IPS DF 6.9 (cell line): ENCODE data around the gene ADAR.

Source experiments
- DNase-seq: peaks from one replicate; pipeline ENCODE4 v3.0.0-alpha.2; 2013; ENCODE audit warnings: low read depth, low spot score
- H3K27ac ChIP-seq: one replicate; pipeline ENCODE4 v1.5.1; 2013; ENCODE audit warnings: low read length, control low read depth
- H3K27me3 ChIP-seq: 2 replicates; pipeline ENCODE4 v1.6.1; 2013; ENCODE audit warnings: mild to moderate bottlenecking, low read length; ENCODE audit not compliant: control insufficient read depth, insufficient read depth
- H3K36me3 ChIP-seq: 2 replicates; pipeline ENCODE4 v1.6.1; 2013; ENCODE audit warnings: low read length; ENCODE audit not compliant: control insufficient read depth, insufficient read depth
- H3K4me1 ChIP-seq: 2 replicates; pipeline ENCODE4 v1.6.1; 2013; ENCODE audit warnings: low read length; ENCODE audit not compliant: control insufficient read depth, insufficient read depth
- H3K4me3 ChIP-seq: 2 replicates; pipeline ENCODE4 v1.5.1; 2013; ENCODE audit warnings: mild to moderate bottlenecking, low read length
- H3K9me3 ChIP-seq: 2 replicates; pipeline ENCODE4 v1.6.1; 2013; ENCODE audit warnings: low read length, inconsistent platforms; ENCODE audit not compliant: control insufficient read depth, insufficient read depth
- WGBS: extraction: QIAGEN DNeasy Blood & Tissue Kit; methylation state at CpG from one replicate; pipeline ENCODE4 v1.1.7; 2013; ENCODE audit warnings: mixed read lengths, missing lambda C conversion rate; ENCODE audit not compliant: insufficient read length, insufficient coverage; 5-methylcytosine and 5-hydroxymethylcytosine counted together

Gene ADAR

DNA sequence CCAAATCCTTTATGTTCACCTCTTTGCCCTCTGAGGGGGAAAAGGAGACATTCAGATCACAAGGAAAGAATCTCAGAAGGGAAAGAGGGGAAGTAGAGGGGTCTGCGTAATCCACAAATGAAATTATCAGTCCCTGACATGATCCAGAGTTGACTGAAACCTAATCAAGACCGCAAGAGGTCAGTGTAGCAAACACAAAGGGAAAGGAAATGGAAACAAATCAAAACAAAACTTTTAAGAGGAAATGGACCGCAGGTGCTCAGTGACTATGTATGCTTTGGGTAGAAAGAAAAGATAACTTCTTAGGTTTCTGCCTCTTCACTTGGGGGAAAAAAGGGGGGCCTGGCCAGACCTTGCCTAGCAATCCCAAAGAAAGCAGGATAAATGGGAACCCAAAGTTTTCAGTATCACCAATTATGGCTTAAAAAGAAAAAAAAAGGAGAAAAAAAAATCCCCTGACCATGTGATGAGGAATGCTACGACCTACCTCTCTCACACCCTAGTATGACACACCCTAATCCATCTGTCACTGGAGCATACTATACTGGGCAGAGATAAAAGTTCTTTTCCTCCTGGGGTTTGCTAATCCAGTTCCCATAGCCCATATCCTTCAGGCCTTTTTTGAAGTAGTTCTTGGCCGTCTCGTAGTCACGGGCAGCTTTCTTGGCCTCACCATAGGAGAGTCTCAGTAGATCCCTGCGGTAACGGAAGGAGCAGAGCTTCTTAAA is 23.6 kb downstream of the ADAR start:
- Histone ChIP-seq H3K27ac (no peak overlapping the region), H3K36me3 (peaks cover 67% of the 10 kb centered on the region), H3K4me1 (no peaks in the 10 kb centered on the region), H3K4me3 (no peak overlapping the region), H3K9me3 (no peaks in the 10 kb centered on the region), H3K27me3 (no peaks in the 10 kb centered on the region)
- no peak for DNase-seq
- no CpG with 5 or more reads among the region's 9 CpGs for WGBS

GRCh38 chr1:154583773-154584172 is 24.2 kb downstream of the ADAR start:
- H3K9me3 ChIP-seq, result no peaks in the 10 kb centered on the region
- H3K27me3 ChIP-seq, result no peaks in the 10 kb centered on the region
- no peak overlapping the region for H3K4me3 ChIP-seq
- H3K36me3 ChIP-seq, result peaks cover 62% of the 10 kb centered on the region
- WGBS, result no CpG with 5 or more reads among the region's 9 CpGs
- DNase-seq, result no peak
- no peaks in the 10 kb centered on the region for H3K4me1 ChIP-seq
- H3K27ac ChIP-seq, result no peak overlapping the region

GRCh38 chr1:154582885-154583284 is 25.1 kb downstream of the ADAR start:
- Histone ChIP-seq H3K27me3 (no peaks in the 10 kb centered on the region), H3K27ac (no peak overlapping the region), H3K36me3 (peaks cover 63% of the 10 kb centered on the region), H3K4me3 (no peak overlapping the region), H3K4me1 (no peaks in the 10 kb centered on the region), H3K9me3 (no peaks in the 10 kb centered on the region)
- no CpG with 5 or more reads among the region's 6 CpGs for WGBS
- DNase-seq, result no peak

GRCh38 chr1:154581766-154582165 is 26.2 kb downstream of the ADAR start:
- Histone ChIP-seq H3K27ac (no peak overlapping the region), H3K4me3 (no peak overlapping the region), H3K4me1 (no peaks in the 10 kb centered on the region), H3K36me3 (peaks cover 56% of the 10 kb centered on the region), H3K9me3 (no peaks in the 10 kb centered on the region), H3K27me3 (no peaks in the 10 kb centered on the region)
- WGBS, result no CpG with 5 or more reads among the region's 3 CpGs
- no peak for DNase-seq

GRCh38 chr1:154579374-154579773 is 28.6 kb downstream of the ADAR start:
- H3K4me3 ChIP-seq, result no peak overlapping the region
- H3K4me1 ChIP-seq, result no peaks in the 10 kb centered on the region
- no peak overlapping the region for H3K27ac ChIP-seq
- H3K36me3 ChIP-seq, result peaks cover 37% of the 10 kb centered on the region
- H3K27me3 ChIP-seq, result no peaks in the 10 kb centered on the region
- WGBS, result no CpG with 5 or more reads among the region's 8 CpGs
- no peaks in the 10 kb centered on the region for H3K9me3 ChIP-seq
- DNase-seq, result no peak

DNA sequence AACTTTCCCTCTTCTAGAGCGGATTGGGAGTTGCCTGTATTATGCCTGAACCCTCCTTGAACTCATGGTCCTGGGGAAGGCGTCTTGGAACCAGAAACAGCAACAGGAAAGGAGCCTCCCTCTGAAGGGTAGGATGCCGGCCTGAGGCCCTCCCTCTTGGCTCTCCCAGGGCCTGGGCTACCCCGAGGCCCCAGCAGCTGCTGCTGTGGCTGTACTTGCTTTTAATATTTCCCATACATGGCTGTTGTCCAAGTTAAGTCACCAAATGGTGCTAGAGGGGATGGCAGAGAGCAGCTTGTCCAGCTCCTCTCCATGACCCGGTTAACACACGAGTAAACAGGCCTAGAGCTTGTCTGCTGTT is 29.9 kb downstream of the ADAR start:
- peaks cover 24% of the 10 kb centered on the region; the same call in 1 of the 2 replicates for H3K36me3 ChIP-seq

DNA sequence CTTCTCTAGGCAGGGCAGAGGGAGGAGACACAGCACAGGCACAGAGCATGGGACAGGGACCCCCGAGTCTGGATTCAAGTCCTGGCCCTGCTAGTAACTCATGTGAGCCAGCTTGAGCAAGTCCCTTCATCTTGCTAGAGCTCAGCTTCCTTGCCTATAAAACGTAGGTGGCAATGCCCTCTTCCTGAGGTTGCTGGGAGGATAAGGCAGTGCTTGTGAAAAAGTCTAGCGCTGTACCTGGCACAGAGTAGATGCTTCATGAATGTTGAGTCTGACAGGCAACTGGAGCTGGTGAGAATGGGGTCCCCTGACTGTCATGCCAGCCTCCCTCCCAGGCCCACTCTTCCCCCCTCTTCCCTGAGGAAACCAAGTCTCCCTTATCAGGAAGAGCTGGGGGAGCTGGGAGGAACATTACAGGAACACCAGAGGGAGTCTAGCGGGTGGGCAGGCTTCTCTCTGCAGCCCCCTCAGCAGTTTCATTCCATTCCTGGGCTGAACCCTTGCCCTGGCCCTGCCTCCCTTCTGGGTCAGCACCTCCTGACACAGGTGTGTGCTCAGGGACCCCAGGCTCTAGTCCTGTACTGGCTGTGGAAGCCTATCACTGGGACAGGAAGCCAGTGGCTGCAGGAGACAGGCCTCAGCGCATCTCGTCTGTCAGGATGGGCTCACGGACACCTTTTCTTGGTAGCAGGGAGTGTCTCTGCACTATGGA is 30.5 kb downstream of the ADAR start:
- WGBS, result no CpG with 5 or more reads among the region's 7 CpGs
- H3K27ac ChIP-seq, result no peak overlapping the region

More for the DNA sequence above, 29.9 kb downstream of the ADAR start:
- no peak overlapping the region for H3K27ac ChIP-seq
- H3K9me3 ChIP-seq, result no peaks in the 10 kb centered on the region
- no peaks in the 10 kb centered on the region for H3K27me3 ChIP-seq
- no peak for DNase-seq
- H3K4me1 ChIP-seq, result no peaks in the 10 kb centered on the region
- no peak overlapping the region for H3K4me3 ChIP-seq
- no CpG with 5 or more reads among the region's 6 CpGs for whole genome bisulfite sequencing

DNA sequence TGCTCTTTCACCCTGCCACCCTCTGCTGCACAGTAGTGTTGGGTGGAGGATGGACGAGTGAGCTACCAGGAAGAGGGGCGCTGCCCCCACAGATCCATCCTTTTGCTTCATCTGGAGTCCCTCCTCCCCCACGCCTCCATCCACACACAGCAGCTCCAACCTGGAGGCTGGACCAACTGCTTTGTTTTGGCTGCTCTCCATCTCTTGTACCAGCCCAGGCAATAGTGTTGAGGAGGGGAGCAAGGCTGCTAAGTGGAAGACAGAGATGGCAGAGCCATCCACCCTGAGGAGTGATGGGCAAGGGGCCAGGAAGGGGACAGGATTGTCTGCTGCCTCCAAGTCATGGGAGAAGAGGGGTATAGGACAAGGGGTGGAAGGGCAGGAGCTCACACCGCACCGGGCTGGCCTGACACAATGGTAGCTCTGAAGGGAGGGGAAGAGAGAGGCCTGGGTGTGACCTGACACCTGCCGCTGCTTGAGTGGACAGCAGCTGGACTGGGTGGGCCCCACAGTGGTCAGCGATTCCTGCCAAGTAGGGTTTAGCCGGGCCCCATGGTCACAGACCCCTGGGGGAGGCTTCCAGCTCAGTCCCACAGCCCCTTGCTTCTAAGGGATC is 31.9 kb downstream of the ADAR start:
- DNase-seq, result no peak
- Histone ChIP-seq H3K27me3 (no peaks in the 10 kb centered on the region), H3K9me3 (no peaks in the 10 kb centered on the region), H3K27ac (no peak overlapping the region), H3K4me1 (no peaks in the 10 kb centered on the region), H3K4me3 (no peak overlapping the region), H3K36me3 (peaks cover 21% of the 10 kb centered on the region; the same call in 1 of the 2 replicates)
- no CpG with 5 or more reads among the region's 8 CpGs for WGBS

More for the DNA sequence above, 30.5 kb downstream of the ADAR start:
- no peak for DNase-seq
- Histone ChIP-seq H3K4me1 (no peaks in the 10 kb centered on the region), H3K4me3 (no peak overlapping the region), H3K36me3 (peaks cover 20% of the 10 kb centered on the region; the same call in 1 of the 2 replicates), H3K9me3 (no peaks in the 10 kb centered on the region), H3K27me3 (no peaks in the 10 kb centered on the region)

- H3K4me3 ChIP-seq, result no peak overlapping the region
- H3K4me1 ChIP-seq, result no peaks in the 10 kb centered on the region
- no peak overlapping the region for H3K27ac ChIP-seq
- H3K27me3 ChIP-seq, result no peaks in the 10 kb centered on the region
- WGBS, result no CpG with 5 or more reads among the region's 10 CpGs
- no peak for DNase-seq
- H3K36me3 ChIP-seq, result peaks cover 16% of the 10 kb centered on the region; the same call in 1 of the 2 replicates
- H3K9me3 ChIP-seq, result no peaks in the 10 kb centered on the region
Observed at GRCh38 chr1:154575147-154575927, 32.6 kb downstream of the ADAR start.

- WGBS, result no CpG with 5 or more reads among the region's 7 CpGs
- no peak overlapping the region for H3K4me3 ChIP-seq
- peaks cover 13% of the 10 kb centered on the region; the same call in 1 of the 2 replicates for H3K36me3 ChIP-seq
- no peak for DNase-seq
- H3K9me3 ChIP-seq, result no peaks in the 10 kb centered on the region
- no peaks in the 10 kb centered on the region for H3K4me1 ChIP-seq
- no peak overlapping the region for H3K27ac ChIP-seq
- H3K27me3 ChIP-seq, result no peaks in the 10 kb centered on the region
Observed at GRCh38 chr1:154574716-154575115, 33.3 kb downstream of the ADAR start.
